Muscle of leg (tissue), 11 donors: ENCODE results near the gene NRG2. TPM values are rescaled to one million over a fixed set of nuclear protein-coding genes. Genes with fewer than 3 reads are reported as not detected.

ENCODE experiments used
- DNase-seq: peaks from one replicate; pipeline ENCODE4 v3.0.0; 2013
- H3K27ac ChIP-seq: one replicate; pipeline ENCODE4 v1.5.1; 2013; ENCODE audit warnings: mild to moderate bottlenecking, low read length, control low read depth
- H3K27me3 ChIP-seq: one replicate; pipeline ENCODE4 v1.6.1; 2013; ENCODE audit warnings: low read length; ENCODE audit not compliant: control insufficient read depth, insufficient read depth
- H3K36me3 ChIP-seq: one replicate; pipeline ENCODE4 v1.6.1; 2013; ENCODE audit warnings: low read length; ENCODE audit not compliant: control insufficient read depth, insufficient read depth
- H3K4me1 ChIP-seq: one replicate; pipeline ENCODE4 v1.6.1; 2013; ENCODE audit warnings: low read length; ENCODE audit not compliant: control insufficient read depth, insufficient read depth
- H3K4me3 ChIP-seq: one replicate; pipeline ENCODE4 v1.5.1; 2013; ENCODE audit warnings: low read length, control low read depth
- H3K9me3 ChIP-seq: replicated peaks from 2 replicates; pipeline ENCODE4 v1.6.1; 2013; ENCODE audit warnings: low read depth, low read length; ENCODE audit not compliant: control insufficient read depth
- WGBS: methylation state at CpG from one replicate; pipeline ENCODE4 v1.1.5; 2013; ENCODE audit warnings: missing lambda C conversion rate; ENCODE audit not compliant: insufficient coverage; 5-methylcytosine and 5-hydroxymethylcytosine counted together
- polyA plus RNA-seq, 8 donors: library from polyadenylated mRNA; unstranded; fragments of 120-200 nt; gene quantifications; one replicate each; pipeline versions ENCODE4 v1.2.1 to v1.2.3, GENCODE V29; 2013; ENCODE audit warnings: inconsistent platforms in 1 of 8, low replicate concordance in 1 of 8; ENCODE audit not compliant: insufficient read length in 8 of 8, insufficient read depth in 1 of 8
- total RNA-seq: library from RNA; stranded (reverse); fragments of 120-200 nt; gene quantifications from one replicate; pipeline ENCODE4 v1.2.4, GENCODE V29; 2013

NRG2 gene
- total and polyA plus RNA-seq, 9 donors: 0.82 to 2.8 (median 1.5) TPM

DNA sequence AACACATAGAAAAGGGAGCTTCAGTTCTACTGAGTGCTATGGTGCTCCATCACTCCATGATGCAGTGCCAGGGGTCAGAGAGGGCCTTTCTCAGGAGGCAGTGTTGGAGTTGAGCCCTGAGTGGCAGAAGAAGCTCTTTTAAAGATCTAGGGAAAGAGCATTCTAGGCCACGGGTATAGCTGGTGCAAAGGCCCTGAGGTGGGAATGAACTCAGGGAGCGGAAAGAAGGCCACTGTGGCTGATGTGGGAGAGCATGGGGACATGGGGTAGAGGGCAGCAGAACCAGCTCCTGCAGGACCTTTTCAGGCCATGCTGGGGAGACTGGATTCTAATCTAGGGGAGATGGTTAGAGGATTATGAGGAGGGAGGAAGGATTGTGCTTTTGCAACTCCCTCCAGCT is 237.6 kb downstream of the NRG2 start:
- Histone ChIP-seq H3K27ac (no peak overlapping the region), H3K4me3 (no peak overlapping the region), H3K27me3 (peaks cover 32% of the 10 kb centered on the region), H3K4me1 (no peaks in the 10 kb centered on the region), H3K9me3 (no peaks in the 10 kb centered on the region), H3K36me3 (no peaks in the 10 kb centered on the region)
- 96% methylated on average over 2 of the region's 2 CpGs for WGBS
- no peak for DNase-seq

DNA sequence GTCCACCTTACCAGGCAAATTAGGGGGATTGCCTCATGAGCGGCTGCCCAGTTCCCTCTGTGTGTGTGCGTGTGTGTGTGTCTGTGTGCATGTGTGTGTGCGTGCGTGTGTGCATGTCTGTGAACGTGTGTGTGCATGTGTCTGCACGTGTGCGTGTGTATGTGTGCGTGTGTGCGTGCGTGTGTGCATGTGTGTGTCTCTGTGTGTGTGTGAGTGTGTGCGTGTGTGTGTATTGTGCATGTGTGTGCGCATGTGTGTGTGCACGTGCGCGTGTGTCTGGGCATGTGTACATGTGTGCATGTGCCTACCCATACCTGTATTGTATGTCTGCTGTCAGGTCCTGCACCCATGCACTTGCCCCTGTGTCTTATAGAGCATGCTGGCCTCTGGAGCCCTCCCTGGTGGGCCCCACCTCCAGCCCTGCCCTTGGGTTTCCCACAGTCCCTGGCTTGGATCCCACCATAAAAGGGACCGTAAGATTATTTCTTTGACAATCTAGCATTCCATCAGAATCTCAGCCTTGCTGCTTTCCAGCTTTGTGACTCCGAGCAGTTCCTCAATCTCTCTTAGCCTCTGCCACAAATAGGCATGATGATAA is 238.2 kb downstream of the NRG2 start:
- Histone ChIP-seq H3K27me3 (peaks cover 39% of the 10 kb centered on the region), H3K4me3 (no peak overlapping the region), H3K27ac (no peak overlapping the region), H3K4me1 (no peaks in the 10 kb centered on the region), H3K9me3 (no peaks in the 10 kb centered on the region), H3K36me3 (no peaks in the 10 kb centered on the region)
- no peak for DNase-seq
- WGBS: 81% methylated on average over 11 of the region's 17 CpGs

DNA sequence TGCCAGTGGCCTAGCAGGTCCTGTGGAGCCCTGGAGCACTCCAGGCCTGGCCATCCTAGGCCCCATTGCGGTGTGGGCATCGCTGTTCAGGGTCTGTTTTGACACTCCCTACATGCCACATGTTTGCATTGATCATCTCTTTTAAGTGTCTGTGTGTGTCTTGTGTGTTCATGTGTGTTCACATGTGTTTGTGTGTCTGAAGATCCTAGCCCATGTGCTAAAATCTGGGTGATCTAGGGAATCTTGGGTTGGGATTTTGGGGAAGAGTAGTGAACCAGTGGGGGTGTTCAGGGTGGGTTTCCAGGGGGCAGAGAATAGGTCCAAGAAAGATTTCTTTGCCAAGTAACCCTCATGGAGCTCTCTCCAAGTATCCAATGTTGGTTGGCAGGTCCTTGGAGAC is 239.1 kb downstream of the NRG2 start:
- Histone ChIP-seq H3K4me3 (no peak overlapping the region), H3K36me3 (no peaks in the 10 kb centered on the region), H3K4me1 (no peaks in the 10 kb centered on the region), H3K27me3 (peaks cover 46% of the 10 kb centered on the region), H3K27ac (no peak overlapping the region), H3K9me3 (no peaks in the 10 kb centered on the region)
- DNase-seq: no peak
- WGBS: no CpG with 5 or more reads among the region's 2 CpGs

DNA sequence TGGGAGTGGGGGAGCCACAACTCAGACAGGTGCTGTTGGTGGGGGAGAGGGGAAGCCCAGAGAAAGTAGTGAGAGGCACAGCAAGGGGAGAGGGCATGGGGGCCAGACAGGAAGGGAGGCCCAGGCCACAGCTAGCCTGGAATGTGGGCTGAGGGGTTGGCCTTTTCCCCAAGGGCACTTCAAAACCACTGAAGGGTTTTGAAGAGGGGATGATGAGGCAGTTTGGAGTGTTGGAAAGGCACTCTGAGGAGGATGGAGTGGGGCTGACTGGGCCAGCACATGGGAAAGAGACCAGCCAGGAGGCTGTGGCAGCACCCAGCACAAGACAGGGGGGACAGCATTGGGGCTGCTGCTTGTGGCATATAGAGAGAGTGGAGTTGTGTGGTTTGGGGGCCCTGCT is 243.7 kb downstream of the NRG2 start:
- Histone ChIP-seq H3K27me3 (peaks cover 80% of the 10 kb centered on the region), H3K27ac (no peak overlapping the region), H3K9me3 (no peaks in the 10 kb centered on the region), H3K4me1 (peaks cover 10% of the 10 kb centered on the region), H3K36me3 (no peaks in the 10 kb centered on the region), H3K4me3 (no peak overlapping the region)
- DNase-seq: no peak

DNA sequence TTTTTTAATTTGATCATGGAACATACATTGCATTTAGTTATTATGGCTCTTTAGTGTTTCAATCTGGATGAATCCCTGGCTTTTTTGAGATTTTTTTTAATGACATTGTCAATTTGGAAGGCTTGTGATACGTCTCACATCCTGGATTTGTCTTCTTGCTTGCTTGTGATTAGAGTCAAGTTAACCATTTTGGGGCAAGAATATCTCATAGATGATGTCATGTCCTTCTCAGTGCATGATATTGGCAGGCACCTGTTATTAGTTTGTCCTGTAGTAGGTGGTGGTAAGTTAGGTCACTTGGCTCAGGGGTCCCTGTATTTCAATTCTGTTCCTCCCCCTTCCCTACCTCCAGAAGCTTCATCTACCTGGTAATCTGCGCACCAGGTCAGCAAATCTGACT is 244.2 kb downstream of the NRG2 start:
- Histone ChIP-seq H3K4me3 (no peak overlapping the region), H3K27ac (no peak overlapping the region), H3K27me3 (peaks cover 84% of the 10 kb centered on the region), H3K9me3 (no peaks in the 10 kb centered on the region), H3K4me1 (peaks cover 10% of the 10 kb centered on the region), H3K36me3 (no peaks in the 10 kb centered on the region)
- WGBS: 9% methylated on average over 1 of the region's 2 CpGs
- no peak for DNase-seq

DNA sequence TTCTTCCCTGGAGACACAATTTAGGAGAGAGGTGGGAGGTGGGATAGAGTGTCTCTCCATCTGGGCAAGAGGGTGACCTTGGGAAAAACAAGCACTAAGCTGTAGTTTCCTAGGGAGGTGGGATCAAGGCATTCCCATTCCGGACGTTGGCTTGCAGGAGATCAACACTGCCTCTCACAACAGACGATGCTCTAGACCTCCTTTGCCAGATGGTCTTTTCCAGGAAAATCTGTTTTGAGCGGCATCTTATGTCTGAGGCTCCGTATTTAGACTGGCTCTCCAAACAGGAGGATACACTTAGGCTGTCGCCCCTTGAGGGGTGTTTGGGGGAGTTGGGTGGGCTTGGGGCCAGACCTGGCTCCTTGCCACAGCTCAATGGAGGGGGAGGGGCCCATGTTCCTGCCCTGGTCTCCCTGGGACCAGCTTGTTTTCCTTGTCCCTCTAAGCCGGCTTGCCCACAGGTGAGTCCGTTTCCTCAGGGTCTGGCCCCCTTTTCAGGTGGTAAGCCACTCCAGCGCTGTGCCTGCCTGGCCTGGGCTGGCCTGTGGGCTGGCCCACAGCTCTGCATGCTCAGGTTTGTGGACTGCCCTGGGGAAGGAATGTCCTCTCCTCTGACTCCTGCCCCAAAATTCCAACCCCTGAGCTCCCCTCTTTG is 245.1 kb downstream of the NRG2 start:
- 37% methylated on average over 7 of the region's 9 CpGs for WGBS
- Histone ChIP-seq H3K4me3 (no peak overlapping the region), H3K27ac (no peak overlapping the region), H3K36me3 (no peaks in the 10 kb centered on the region), H3K9me3 (no peaks in the 10 kb centered on the region), H3K27me3 (peaks cover 87% of the 10 kb centered on the region), H3K4me1 (peaks cover 10% of the 10 kb centered on the region)
- DNase-seq: no peak

DNA sequence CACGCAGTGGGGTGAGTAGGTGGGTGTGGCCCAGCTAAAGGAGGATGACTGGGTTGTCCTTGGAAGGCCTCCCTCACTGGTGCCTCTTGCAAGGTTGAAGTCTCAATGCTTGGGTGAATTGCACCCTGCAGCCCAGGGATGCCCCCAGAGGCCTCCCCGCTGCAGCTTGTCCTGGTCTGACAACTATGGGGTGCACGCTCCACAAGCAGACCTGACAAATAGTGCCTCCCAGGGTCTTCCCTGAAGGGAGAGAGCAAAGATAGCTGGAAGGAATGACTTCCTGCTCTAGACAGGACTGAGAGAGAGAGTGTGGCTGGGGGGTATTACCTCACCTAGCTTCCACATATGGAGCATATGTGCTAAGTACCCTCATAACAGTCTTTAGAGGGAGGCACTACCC is 245.8 kb downstream of the NRG2 start:
- Histone ChIP-seq H3K4me3 (no peak overlapping the region), H3K4me1 (peaks cover 10% of the 10 kb centered on the region), H3K36me3 (no peaks in the 10 kb centered on the region), H3K9me3 (no peaks in the 10 kb centered on the region), H3K27ac (no peak overlapping the region), H3K27me3 (peaks cover 85% of the 10 kb centered on the region)
- no peak for DNase-seq
- WGBS: 47% methylated on average over 2 of the region's 3 CpGs

Other genes starting within 250 kb of the NRG2 start
- 0.18 TPM for gene PSD2, start 247.5 kb downstream of the NRG2 start, total RNA-seq
- gene PSD2, start 247.5 kb downstream of the NRG2 start, polyA plus RNA-seq: under 1 TPM; 0.20 to 0.47 (median 0.31) TPM
- gene PURA, start 70.8 kb upstream of the NRG2 start, total RNA-seq: 12.5 TPM
- gene PURA, start 70.8 kb upstream of the NRG2 start, polyA plus RNA-seq: 10 to 100 TPM in 2 of 8 donors, 1 to 10 TPM in 6; 5.9 to 10.3 (median 8.0) TPM
- gene IGIP, start 82.6 kb upstream of the NRG2 start, total RNA-seq: 5.5 TPM
- gene IGIP, start 82.6 kb upstream of the NRG2 start, polyA plus RNA-seq: 1 to 10 TPM; 2.9 to 5.7 (median 4.0) TPM
- 31.1 TPM for gene CYSTM1, start 131.9 kb upstream of the NRG2 start, total RNA-seq
- 10 to 100 TPM; 20.0 to 36.5 (median 26.6) TPM for gene CYSTM1, start 131.9 kb upstream of the NRG2 start, polyA plus RNA-seq